GM23248 (cell line): Measurements from ENCODE around the gene SARNP. TPM values are rescaled to one million over a fixed set of nuclear protein-coding genes. Genes with fewer than 3 reads are reported as not detected.
A peak's percentile ranks its signal among the peaks of the same experiment; 100 is the strongest.

ENCODE experiments used
- DNase-seq: peaks from one replicate; pipeline ENCODE4 v3.0.0-alpha.2; 2015
- H2AFZ ChIP-seq: fragments of 200-600 bp; sonication (generic); 2 replicates; pipeline ENCODE4 v1.6.1; 2016; ENCODE audit warnings: antibody characterized with exemption
- H3F3A ChIP-seq: fragments of 200-600 bp; sonication (generic); 2 replicates; pipeline ENCODE4 v1.6.1; 2016; ENCODE audit warnings: mild to moderate bottlenecking, antibody characterized with exemption, mixed run types; ENCODE audit not compliant: insufficient read depth
- H3K27ac ChIP-seq: fragments of 200-600 bp; sonication (generic); 2 replicates; pipeline ENCODE4 v1.5.1; 2016; ENCODE audit warnings: mild to moderate bottlenecking
- H3K27me3 ChIP-seq: fragments of 200-600 bp; sonication (generic); replicated peaks from 2 replicates; pipeline ENCODE4 v1.6.1; 2016; ENCODE audit warnings: mild to moderate bottlenecking; ENCODE audit not compliant: insufficient read depth
- H3K36me3 ChIP-seq: fragments of 200-600 bp; sonication (generic); 2 replicates; pipeline ENCODE4 v1.6.1; 2016; ENCODE audit warnings: low read depth, mild to moderate bottlenecking
- H3K4me1 ChIP-seq: fragments of 200-600 bp; sonication (generic); 2 replicates; pipeline ENCODE4 v1.6.1; 2016; ENCODE audit warnings: mild to moderate bottlenecking; ENCODE audit not compliant: insufficient read depth
- H3K4me2 ChIP-seq: fragments of 200-600 bp; sonication (generic); one replicate; pipeline ENCODE4 v1.6.1; 2016; ENCODE audit warnings: mild to moderate bottlenecking; ENCODE audit not compliant: unreplicated experiment
- H3K4me3 ChIP-seq: fragments of 200-600 bp; sonication (generic); 2 replicates; pipeline ENCODE4 v1.5.1; 2016; ENCODE audit warnings: mild to moderate bottlenecking
- H3K79me2 ChIP-seq: fragments of 200-600 bp; sonication (generic); 2 replicates; pipeline ENCODE4 v1.6.1; 2016; ENCODE audit warnings: mild to moderate bottlenecking; ENCODE audit not compliant: insufficient read depth
- H3K9ac ChIP-seq: fragments of 200-600 bp; sonication (generic); 2 replicates; pipeline ENCODE4 v1.6.1; 2016; ENCODE audit warnings: mild to moderate bottlenecking
- H3K9me2 ChIP-seq: fragments of 200-600 bp; sonication (generic); 2 replicates; pipeline ENCODE4 v1.6.1; 2016; ENCODE audit warnings: mixed run types, mild to moderate bottlenecking, moderate library complexity; ENCODE audit not compliant: insufficient read depth
- H3K9me3 ChIP-seq: fragments of 200-600 bp; sonication (generic); one replicate; pipeline ENCODE4 v1.6.1; 2017; ENCODE audit warnings: low read depth
- H4K20me1 ChIP-seq: fragments of 200-600 bp; sonication (generic); 2 replicates; pipeline ENCODE4 v1.6.0; 2016; ENCODE audit not compliant: insufficient read depth
- EZH2 ChIP-seq: fragments of 200-600 bp; sonication (generic); IDR thresholded peaks from 2 replicates; pipeline ENCODE4 v1.6.1; 2018; ENCODE audit warnings: antibody characterized with exemption, mild to moderate bottlenecking; ENCODE audit not compliant: insufficient read depth, poor library complexity, severe bottlenecking
- EZH2phosphoT487 ChIP-seq: fragments of 200-600 bp; sonication (generic); IDR thresholded peaks from 2 replicates; pipeline ENCODE4 v1.6.1; 2018; ENCODE audit warnings: antibody characterized with exemption, moderate library complexity, mild to moderate bottlenecking, low read depth; ENCODE audit not compliant: insufficient read depth
- WGBS, 2 experiments: methylation state at CpG; one replicate each; pipeline ENCODE4 v1.1.6; 2015 to 2017; ENCODE audit warnings: low lambda C conversion rate in 2 of 2, low coverage in 1 of 2; ENCODE audit errors: missing lambda C conversion rate in 2 of 2; 5-methylcytosine and 5-hydroxymethylcytosine counted together
- in situ Hi-C: fragments of 300-500 bp; cut with MboI; formaldehyde crosslinking; loops from 2 replicates; pipeline ENCODE4 v1.15.0; 2020
- polyA plus RNA-seq: library from polyadenylated mRNA; unstranded; fragments of >200 nt; fragmentation: Nextera tagmentation; extraction: Ambion mirVana; gene quantifications from 2 replicates; pipeline ENCODE4 v1.2.1, GENCODE V29; 2016
- total RNA-seq: library from RNA; depleted of rRNA; stranded (reverse); fragments of >200 nt; shearing (Covaris generic); gene quantifications from 2 replicates; pipeline ENCODE4 v1.2.3, GENCODE V29; 2014

SARNP gene
- total and polyA plus RNA-seq, 2 experiments from 2014 or later: 53.6 to 131 TPM

GRCh38 chr12:55745361-55746173, 72.0 kb downstream of the SARNP start:
- WGBS, 2 experiments: 24 to 26% methylated on average over 10 to 13 of the region's 13 CpGs
- in situ Hi-C loops: no loop called here
- Histone ChIP-seq H3K4me2 (peak overlapping the region; percentile 12), H3F3A (peaks cover 26% of the 10 kb centered on the region), H3K27me3 (no peaks in the 10 kb centered on the region), H3K9me2 (no peaks in the 10 kb centered on the region), H4K20me1 (no peaks in the 10 kb centered on the region), H3K4me1 (peaks cover 31% of the 10 kb centered on the region), H3K27ac (no peak overlapping the region), H3K9me3 (no peaks in the 10 kb centered on the region), H3K4me3 (0 out of 2 replicates have a peak overlapping the region, but pooled peaks have one; percentile 18), H3K9ac (no peak overlapping the region), H3K79me2 (0 out of 2 replicates have a peak, but pooled peaks cover 3% of the 10 kb centered on the region), H2AFZ (no peak overlapping the region), H3K36me3 (no peaks in the 10 kb centered on the region)
- TF ChIP-seq EZH2phosphoT487 (no peak), EZH2 (no peak)
- peak; percentile 35 for DNase-seq

- Histone ChIP-seq H3K79me2 (0 out of 2 replicates have a peak, but pooled peaks cover 3% of the 10 kb centered on the region), H3F3A (peaks cover 26% of the 10 kb centered on the region), H3K9ac (peak overlapping the region; percentile 67), H3K4me2 (peak overlapping the region; percentile 93), H3K4me1 (peaks cover 31% of the 10 kb centered on the region), H3K27me3 (no peaks in the 10 kb centered on the region), H3K9me3 (no peaks in the 10 kb centered on the region), H3K36me3 (no peaks in the 10 kb centered on the region), H3K4me3 (peak overlapping the region; percentile 96), H3K27ac (no peak overlapping the region), H2AFZ (peak overlapping the region; percentile 86), H4K20me1 (no peaks in the 10 kb centered on the region), H3K9me2 (no peaks in the 10 kb centered on the region)
- DNase-seq: no peak
- WGBS, 2 experiments: 34 to 35% methylated on average over 10 to 11 of the region's 11 CpGs
- TF ChIP-seq EZH2phosphoT487 (no peak), EZH2 (no peak)
- in situ Hi-C loops: no loop called here
Measured at GRCh38 chr12:55744340-55745030, 73.0 kb downstream of the SARNP start.

- peak overlapping the region; percentile 86 for H2AFZ ChIP-seq
- no peaks in the 10 kb centered on the region for H3K9me2 ChIP-seq
- in situ Hi-C loops: no loop called here
Measured at GRCh38 chr12:55743406-55744339, 73.9 kb downstream of the SARNP start.

More at GRCh38 chr12:55743406-55744339, 73.9 kb downstream of the SARNP start:
- H3K4me3 ChIP-seq: peak overlapping the region; percentile 96
- TF ChIP-seq EZH2phosphoT487 (no peak), EZH2 (no peak)
- no peaks in the 10 kb centered on the region for H3K27me3 ChIP-seq
- 2 to 3% methylated on average over 38 to 73 of the region's 73 CpGs for WGBS, 2 experiments
- peak; percentile 87 for DNase-seq
- no peak overlapping the region for H3K27ac ChIP-seq
- no peaks in the 10 kb centered on the region for H3K9me3 ChIP-seq
- peak overlapping the region; percentile 93 for H3K4me2 ChIP-seq
- H3K4me1 ChIP-seq: peaks cover 31% of the 10 kb centered on the region
- H3F3A ChIP-seq: peaks cover 29% of the 10 kb centered on the region
- no peaks in the 10 kb centered on the region for H3K36me3 ChIP-seq
- peak overlapping the region; percentile 67 for H3K9ac ChIP-seq
- no peaks in the 10 kb centered on the region for H4K20me1 ChIP-seq
- H3K79me2 ChIP-seq: 0 out of 2 replicates have a peak, but pooled peaks cover 3% of the 10 kb centered on the region
